ENCODE measurements around the gene NPBWR2.

Gene NPBWR2

DNA sequence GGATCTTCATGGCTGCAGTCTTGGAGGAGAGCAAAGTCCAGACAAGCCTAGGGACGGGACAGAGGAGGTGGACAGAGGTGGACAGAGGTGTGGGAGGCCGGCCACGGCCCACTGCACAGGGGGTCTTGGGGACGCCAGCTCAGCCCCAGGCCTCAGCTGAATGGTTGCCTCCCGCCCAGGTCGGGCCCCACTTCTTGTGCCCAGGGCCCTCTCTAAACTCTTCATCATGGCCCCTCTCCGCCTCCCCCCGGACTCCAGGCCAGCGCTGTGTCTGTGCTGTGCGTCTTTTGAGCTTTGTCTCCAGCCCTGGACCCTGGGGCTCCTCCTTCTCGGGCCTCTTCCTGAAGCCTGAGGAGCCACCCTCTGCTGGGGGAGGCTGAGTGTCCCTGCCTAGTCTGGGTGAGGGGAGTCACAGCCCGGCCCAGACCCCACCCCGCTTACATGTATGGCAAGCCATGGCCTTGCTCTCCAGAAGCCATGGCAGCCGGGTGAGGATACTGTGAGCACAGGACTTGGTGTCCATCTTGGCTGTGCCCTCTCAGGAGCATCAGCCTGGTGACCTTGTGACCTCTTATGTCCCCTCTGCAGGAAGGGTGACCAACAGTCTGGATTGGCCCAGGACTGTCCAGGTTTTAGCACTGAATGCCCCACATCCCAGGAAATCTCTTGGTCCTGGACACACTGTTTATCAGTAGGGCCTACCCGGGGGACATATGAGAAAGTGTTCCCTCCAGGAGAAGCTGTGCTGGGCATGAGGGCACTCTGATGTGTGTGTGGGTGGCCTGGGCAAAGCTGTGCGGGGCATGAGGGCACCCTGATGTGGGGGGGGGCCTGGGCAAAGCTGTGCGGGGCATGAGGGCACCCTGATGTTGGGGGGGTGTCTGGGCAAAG, 9.4 kb upstream of the NPBWR2 start:
- DNase-seq, result no peak

DNA sequence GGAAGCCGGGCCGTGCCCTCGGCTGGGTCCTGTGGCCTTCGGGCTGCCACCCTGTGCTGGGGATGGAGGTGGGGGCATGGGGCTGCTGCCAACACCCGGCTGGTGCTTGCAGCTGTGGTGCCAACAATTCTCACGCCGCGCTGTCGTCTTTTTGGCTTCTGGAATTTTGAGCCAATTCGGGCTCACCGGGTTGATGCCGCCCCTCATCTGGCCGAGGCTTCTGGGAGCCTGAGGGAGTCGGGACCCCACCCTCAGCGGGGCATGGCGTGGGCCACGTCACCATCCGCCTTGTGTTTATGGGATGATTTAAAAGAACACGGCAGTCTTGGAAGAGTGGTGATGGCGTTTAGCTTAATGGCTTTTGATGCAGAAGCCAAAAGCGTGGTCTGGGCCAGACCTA, 8.7 kb upstream of the NPBWR2 start:
- DNase-seq, result no peak

- no peak for DNase-seq
These were observed 8.0 kb upstream of the NPBWR2 start for GRCh38 chr20:64115171-64115911.

GRCh38 chr20:64114356-64114971, 7.1 kb upstream of the NPBWR2 start:
- DNase-seq, result no peak

DNA sequence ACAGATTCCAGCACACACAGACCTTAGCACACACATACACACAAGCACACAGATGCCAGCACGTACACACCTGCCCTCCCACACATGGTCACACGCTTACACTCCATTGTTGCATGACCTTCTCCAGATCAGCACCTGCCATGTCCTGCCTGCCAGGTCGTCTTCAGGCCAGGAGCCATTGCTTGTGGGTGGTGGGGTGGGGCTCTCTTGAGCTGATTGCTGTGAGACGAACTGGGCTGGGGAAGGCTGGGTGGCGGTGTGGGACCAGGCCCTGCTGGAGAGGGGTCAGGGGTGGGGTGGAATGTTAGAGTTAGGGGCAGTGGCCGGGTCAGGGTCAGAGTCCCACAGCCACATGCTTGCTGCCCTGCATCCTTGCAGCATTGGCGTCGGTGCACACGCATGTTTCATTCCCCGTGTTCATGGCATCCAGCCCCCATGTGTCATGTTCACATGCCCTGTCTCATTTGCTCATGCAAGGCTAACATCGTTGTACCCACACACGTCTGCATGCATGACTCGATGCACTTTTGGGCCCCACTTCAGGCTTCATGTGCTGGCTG, 6.5 kb upstream of the NPBWR2 start:
- no peak for DNase-seq

DNA sequence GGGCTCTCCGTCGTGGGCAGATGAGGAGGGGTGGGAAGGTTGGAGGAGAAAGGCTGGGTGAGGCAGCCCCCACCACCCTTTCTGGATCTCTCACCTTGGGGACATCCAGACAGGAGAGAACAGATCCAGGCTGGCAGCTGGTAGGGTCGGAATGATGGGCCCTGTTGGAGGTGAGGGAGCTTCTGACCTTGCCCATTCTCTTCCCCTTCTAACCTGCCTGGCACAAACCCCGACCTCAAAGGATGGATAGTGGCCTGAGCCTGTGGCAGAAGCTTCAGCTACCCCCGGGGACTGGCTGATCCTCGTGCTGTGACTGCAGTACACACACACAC, 6.0 kb upstream of the NPBWR2 start:
- DNase-seq, result no peak

- no peak for DNase-seq
These were observed 5.5 kb upstream of the NPBWR2 start for GRCh38 chr20:64112691-64113443.

DNA sequence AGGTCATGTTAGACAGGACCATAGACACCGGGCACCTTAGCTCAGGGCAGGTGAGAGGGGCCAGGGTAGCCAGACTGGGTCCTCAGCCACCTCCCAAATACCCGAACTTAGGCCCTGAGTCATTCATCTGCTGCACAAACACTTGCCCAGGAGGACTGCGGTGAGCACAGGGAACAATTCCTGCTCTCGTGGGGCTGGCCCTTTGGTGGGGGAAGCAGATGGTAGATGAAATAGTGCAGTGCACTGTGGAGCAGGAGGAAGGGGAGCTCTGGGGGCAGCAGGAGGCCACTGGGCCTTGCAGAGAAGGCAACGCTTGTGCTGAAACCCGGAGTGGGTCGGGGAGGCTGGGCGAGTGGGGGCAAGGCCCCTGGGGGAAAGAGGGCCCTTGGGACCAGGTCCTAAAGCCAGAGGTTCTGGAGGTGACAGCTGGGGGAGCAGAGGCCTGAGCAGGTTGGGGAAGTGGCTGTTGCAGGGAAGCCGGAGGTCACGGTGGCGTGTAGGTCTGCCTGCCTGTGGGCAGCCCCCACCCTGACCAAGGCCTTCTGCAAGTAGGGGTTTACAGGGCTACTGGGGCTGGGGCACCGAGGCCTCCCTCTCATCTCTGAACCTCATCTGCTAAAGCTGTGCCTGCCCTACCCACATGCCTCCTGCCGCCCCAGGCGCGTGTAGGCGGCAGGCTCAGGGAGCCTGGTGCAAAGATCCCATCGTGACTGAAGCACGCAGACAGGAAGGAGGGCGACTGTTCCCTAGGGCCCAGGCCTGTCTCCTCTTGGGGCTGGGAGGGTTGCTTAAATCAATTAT, 4.7 kb upstream of the NPBWR2 start:
- no peak for DNase-seq

GRCh38 chr20:64110411-64111068, 3.2 kb upstream of the NPBWR2 start:
- DNase-seq, result no peak

- DNase-seq, result no peak
These were observed 2.5 kb upstream of the NPBWR2 start for GRCh38 chr20:64109831-64110391.

GRCh38 chr20:64108731-64109681, 1.6 kb upstream of the NPBWR2 start:
- no peak for DNase-seq

GRCh38 chr20:64107736-64108457, 532 bp upstream of the NPBWR2 start:
- no peak for DNase-seq

GRCh38 chr20:64106435-64106961, 867 bp downstream of the NPBWR2 start:
- no peak for DNase-seq

DNA sequence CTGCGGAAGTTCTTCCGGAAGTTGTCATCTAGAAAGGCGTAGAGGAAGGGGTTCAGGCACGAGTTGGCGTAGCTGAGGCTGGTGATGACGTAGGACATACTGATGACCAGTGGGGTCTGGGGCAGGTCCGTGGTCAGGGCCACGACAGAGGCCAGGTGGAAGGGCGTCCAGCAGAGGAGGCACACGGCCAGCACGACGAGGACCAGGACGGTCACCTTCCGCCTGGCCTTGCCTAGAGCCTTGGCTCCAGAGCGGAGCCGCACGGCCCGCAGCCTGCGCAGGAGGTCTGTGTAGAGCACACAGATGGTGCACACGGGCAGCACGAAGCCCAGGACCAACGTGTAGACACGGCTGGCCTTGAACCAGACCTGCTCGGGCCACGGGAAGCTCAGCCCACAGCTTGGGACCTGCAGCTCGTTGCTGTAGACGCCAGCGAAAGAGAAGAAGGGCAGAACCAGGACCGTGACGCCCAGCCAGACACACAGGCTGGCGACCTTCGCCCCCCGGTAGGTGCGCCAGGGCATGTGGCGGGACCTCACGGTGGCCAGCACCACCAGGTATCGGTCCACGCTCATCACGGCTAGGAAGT, 1.4 kb downstream of the NPBWR2 start:
- no peak for DNase-seq

DNA sequence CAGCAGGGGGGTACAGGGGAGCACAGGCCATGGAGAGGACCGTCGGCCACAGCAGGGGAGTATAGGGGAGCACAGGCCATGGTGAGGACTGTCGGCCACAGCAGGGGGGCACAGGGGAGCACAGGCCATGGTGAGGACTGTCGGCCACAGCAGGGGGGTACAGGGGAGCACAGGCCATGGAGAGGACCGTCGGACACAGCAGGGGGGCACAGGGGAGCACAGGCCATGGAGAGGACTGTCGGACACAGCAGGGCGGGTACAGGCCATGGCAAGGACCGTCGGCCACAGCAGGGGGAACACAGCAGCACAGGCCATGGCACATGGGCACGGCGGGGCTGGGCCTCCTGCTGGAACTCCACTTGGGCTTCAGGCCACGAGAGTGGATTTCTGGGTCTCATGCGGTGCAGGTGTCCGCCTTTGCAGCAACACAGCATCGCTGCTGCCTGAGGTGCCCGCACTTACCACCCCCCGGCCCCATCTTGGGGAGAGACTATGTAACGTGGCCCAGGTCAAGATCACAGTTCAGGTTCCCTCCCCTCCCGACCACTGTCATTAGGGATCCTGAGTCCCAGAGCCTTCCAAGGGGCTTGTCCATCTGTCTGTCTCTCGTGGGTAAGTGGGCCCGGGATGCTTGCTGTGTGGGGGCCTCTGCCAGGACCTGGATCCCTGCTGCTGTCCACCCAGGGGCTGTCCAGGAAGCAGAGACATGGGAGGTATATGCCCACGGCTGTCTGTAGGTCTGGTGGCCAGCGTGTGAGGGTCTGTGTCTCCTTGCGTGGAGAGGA, 2.5 kb downstream of the NPBWR2 start:
- no peak for DNase-seq

DNA sequence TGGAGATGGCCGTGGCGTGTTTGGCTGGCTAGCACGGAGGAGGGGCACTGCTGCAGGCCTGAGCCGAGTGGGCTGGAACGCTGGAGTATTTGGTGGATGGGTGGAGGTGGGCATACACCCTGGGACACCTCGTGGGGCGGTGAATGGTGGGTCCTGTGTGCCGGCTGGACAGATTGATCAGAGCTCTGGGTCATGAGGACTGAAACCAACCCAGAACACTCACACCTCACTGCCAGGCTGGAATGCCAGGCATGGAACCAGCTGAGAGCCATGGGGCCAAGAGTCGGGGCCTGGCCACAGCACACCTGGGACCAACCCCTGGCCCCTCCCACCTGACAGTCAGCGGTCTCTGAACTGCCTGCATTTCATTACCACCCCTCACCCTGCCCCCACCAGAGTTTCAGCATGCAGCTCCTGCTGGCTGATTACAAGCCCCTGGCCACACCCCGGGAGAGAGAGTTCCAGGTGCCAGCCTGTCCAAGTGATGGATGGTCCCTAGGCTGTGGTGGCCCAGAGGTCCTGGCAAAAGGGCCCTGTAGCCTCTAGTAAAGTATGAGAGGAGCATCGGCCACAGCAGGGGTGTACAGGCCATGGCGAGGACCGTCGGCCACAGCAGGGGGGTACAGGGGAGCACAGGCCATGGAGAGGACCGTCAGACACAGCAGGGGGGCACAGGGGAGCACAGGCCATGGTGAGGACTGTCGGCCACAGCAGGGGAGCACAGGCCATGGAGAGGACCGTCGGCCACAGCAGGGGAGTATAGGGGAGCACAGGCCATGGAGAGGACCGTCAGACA, 3.3 kb downstream of the NPBWR2 start:
- DNase-seq, result no peak

Data from CD4-positive, alpha-beta T cell treated with Interferon alpha-2 for 1 hour (primary cell).